MM.1S (cell line): ENCODE results near the gene KCTD5.
"Not testable (repeated sequence)": the region's sequence is repeated elsewhere in the genome, so short reads cannot be mapped to it uniquely, and the experiment has no call there.

Experiments used
- EZH2 ChIP-seq: fragments of 300-600 bp; sonication (generic); optimal IDR thresholded peaks from 2 replicates; pipeline ENCODE3; 2017; ENCODE audit warnings: low read depth, mild to moderate bottlenecking, antibody characterized with exemption, low read length, mixed read lengths
- EZH2phosphoT487 ChIP-seq: fragments of 300-600 bp; sonication (generic); IDR thresholded peaks from 2 replicates; pipeline ENCODE4 v1.6.1; 2018; ENCODE audit warnings: antibody characterized with exemption, low read length
- TF ChIP-seq, protein P1 (sequence below): fragments of 300-600 bp; sonication (generic); IDR thresholded peaks from 2 replicates; pipeline ENCODE4 v1.5.1; 2016; ENCODE audit warnings: antibody characterized with exemption, low read length, mixed read lengths

DNA sequence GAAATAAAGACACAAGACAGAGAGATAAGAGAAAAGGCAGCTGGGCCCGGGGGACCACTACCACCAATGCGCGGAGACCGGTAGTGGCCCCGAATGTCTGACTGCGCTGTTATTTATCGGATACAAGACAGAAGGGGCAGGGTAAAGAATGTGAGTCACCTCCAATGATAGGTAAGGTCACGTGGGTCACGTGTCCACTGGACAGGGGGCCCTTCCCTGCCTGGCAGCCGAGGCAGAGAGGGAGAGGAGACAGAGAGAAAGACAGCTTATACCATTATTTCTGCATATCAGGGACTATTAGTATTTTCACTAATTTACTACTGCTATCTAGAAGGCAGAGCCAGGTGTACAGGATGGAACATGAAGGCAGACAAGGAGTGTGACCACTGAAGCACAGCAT is 12.7 kb upstream of the KCTD5 start:
- TF ChIP-seq, protein P1, sequence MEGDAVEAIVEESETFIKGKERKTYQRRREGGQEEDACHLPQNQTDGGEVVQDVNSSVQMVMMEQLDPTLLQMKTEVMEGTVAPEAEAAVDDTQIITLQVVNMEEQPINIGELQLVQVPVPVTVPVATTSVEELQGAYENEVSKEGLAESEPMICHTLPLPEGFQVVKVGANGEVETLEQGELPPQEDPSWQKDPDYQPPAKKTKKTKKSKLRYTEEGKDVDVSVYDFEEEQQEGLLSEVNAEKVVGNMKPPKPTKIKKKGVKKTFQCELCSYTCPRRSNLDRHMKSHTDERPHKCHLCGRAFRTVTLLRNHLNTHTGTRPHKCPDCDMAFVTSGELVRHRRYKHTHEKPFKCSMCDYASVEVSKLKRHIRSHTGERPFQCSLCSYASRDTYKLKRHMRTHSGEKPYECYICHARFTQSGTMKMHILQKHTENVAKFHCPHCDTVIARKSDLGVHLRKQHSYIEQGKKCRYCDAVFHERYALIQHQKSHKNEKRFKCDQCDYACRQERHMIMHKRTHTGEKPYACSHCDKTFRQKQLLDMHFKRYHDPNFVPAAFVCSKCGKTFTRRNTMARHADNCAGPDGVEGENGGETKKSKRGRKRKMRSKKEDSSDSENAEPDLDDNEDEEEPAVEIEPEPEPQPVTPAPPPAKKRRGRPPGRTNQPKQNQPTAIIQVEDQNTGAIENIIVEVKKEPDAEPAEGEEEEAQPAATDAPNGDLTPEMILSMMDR: not testable (repeated sequence)
- not testable (repeated sequence) for TF ChIP-seq EZH2phosphoT487, EZH2
